Glutamatergic neuron (in vitro differentiated cells): ENCODE results near the gene KIF25. TPM values are rescaled to one million over a fixed set of nuclear protein-coding genes. Genes with fewer than 3 reads are reported as not detected.

Experiments used
- DNase-seq: peaks from one replicate; pipeline ENCODE4 v3.0.0; 2022
- H3K27ac Mint-ChIP-seq: one replicate; pipeline ENCODE4 v1.8.0; 2020; ENCODE audit warnings: mild to moderate bottlenecking, mixed read lengths, inconsistent platforms; ENCODE audit not compliant: unreplicated experiment
- H3K27me3 Mint-ChIP-seq: one replicate; pipeline ENCODE4 v1.8.0; 2020; ENCODE audit warnings: mild to moderate bottlenecking, moderate library complexity, mixed read lengths, inconsistent platforms; ENCODE audit not compliant: unreplicated experiment
- H3K36me3 Mint-ChIP-seq: one replicate; pipeline ENCODE4 v1.8.0; 2020; ENCODE audit warnings: mild to moderate bottlenecking, mixed read lengths, inconsistent platforms; ENCODE audit not compliant: unreplicated experiment
- H3K4me1 Mint-ChIP-seq: one replicate; pipeline ENCODE4 v1.8.0; 2020; ENCODE audit warnings: mild to moderate bottlenecking, low read depth, mixed read lengths, inconsistent platforms; ENCODE audit not compliant: unreplicated experiment
- H3K4me3 Mint-ChIP-seq: one replicate; pipeline ENCODE4 v1.8.0; 2020; ENCODE audit warnings: mild to moderate bottlenecking, mixed read lengths, inconsistent platforms; ENCODE audit not compliant: unreplicated experiment
- H3K9me3 Mint-ChIP-seq: one replicate; pipeline ENCODE4 v1.8.0; 2020; ENCODE audit warnings: mild to moderate bottlenecking, moderate library complexity, mixed read lengths, inconsistent platforms; ENCODE audit not compliant: unreplicated experiment
- total RNA-seq: library from RNA; stranded (reverse); fragmentation: NEBNext Ultra II Directional; extraction: Animal tissue kit (Norgen Biotek cat#: 25700); gene quantifications from one replicate; pipeline ENCODE4 v1.2.1, GENCODE V29; 2021; ENCODE audit not compliant: unreplicated experiment
- TF ChIP-seq, protein P1 (sequence below): fragments of 200-600 bp; sonication (generic); IDR thresholded peaks from one replicate; pipeline ENCODE4 v1.5.0; 2021; ENCODE audit not compliant: partially characterized antibody, unreplicated experiment

The KIF25 gene
- total RNA-seq, 1 donor from 2014 or later = not detected

GRCh38 chr6:168078175-168078942 is 80.9 kb downstream of the KIF25 start:
- no peak for DNase-seq
- H3K27ac Mint-ChIP-seq = no peak overlapping the region
- H3K4me1 Mint-ChIP-seq = peaks cover 1% of the 10 kb centered on the region
- no peaks in the 10 kb centered on the region for H3K36me3 Mint-ChIP-seq
- no peak overlapping the region for H3K4me3 Mint-ChIP-seq
- TF ChIP-seq, protein P1, sequence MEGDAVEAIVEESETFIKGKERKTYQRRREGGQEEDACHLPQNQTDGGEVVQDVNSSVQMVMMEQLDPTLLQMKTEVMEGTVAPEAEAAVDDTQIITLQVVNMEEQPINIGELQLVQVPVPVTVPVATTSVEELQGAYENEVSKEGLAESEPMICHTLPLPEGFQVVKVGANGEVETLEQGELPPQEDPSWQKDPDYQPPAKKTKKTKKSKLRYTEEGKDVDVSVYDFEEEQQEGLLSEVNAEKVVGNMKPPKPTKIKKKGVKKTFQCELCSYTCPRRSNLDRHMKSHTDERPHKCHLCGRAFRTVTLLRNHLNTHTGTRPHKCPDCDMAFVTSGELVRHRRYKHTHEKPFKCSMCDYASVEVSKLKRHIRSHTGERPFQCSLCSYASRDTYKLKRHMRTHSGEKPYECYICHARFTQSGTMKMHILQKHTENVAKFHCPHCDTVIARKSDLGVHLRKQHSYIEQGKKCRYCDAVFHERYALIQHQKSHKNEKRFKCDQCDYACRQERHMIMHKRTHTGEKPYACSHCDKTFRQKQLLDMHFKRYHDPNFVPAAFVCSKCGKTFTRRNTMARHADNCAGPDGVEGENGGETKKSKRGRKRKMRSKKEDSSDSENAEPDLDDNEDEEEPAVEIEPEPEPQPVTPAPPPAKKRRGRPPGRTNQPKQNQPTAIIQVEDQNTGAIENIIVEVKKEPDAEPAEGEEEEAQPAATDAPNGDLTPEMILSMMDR = no peak
- peaks cover 2% of the 10 kb centered on the region for H3K27me3 Mint-ChIP-seq
- peaks cover 5% of the 10 kb centered on the region for H3K9me3 Mint-ChIP-seq

GRCh38 chr6:168078943-168079405 is 81.5 kb downstream of the KIF25 start, which contains the start of gene FRMD1:
TSS of gene FRMD1 (minus strand) at chr6:168079212. CDS start at chr6:168079094, 118 bp downstream.
- peaks cover 6% of the 10 kb centered on the region for H3K9me3 Mint-ChIP-seq
- no peak within 1 kb of the TSS for H3K4me3 Mint-ChIP-seq
- H3K27me3 Mint-ChIP-seq = peaks cover 2% of the 10 kb centered on the region
- TF ChIP-seq, protein P1 = no peak
- H3K4me1 Mint-ChIP-seq = peaks cover 1% of the 10 kb centered on the region
- H3K36me3 Mint-ChIP-seq = no peaks in the 10 kb centered on the region
- no peak within 1 kb of the TSS for H3K27ac Mint-ChIP-seq
- no peak for DNase-seq

DNA sequence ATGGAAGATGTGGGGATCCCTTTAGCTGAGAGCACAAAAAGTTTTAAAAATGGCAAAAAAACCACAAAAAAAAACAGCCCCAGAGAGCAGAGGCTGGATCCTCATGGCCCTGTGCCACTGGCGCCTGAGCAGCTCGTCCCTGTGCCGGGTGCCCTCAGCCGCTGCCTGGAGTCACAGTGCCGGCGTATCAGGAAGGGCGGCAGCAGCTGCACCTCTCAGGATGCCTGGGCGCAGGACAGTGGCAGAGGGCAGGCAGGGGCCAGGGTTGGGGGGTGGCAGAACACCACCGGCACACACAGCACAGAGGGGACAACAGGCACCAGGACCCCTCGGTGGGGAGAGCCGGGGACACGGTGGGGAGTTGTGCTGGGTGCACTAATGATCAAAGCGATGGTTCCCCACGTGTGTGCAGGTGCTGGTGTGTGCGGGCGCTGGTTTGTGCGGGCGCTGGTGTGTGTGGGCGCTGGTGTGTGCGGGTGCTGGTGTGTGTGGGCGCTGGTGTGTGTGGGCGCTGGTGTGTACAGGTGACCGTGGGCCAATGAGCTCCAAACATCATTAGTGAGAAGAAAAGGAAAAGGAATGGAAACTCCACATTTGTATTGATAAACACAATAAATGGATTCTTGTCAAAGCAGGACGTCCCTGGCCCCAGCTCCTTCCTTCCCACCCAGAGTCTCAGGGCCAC is 83.1 kb downstream of the KIF25 start:
- no peaks in the 10 kb centered on the region for H3K36me3 Mint-ChIP-seq
- H3K4me3 Mint-ChIP-seq = no peak overlapping the region
- no peak overlapping the region for H3K27ac Mint-ChIP-seq
- TF ChIP-seq, protein P1 = no peak
- H3K27me3 Mint-ChIP-seq = peaks cover 2% of the 10 kb centered on the region
- peaks cover 1% of the 10 kb centered on the region for H3K4me1 Mint-ChIP-seq
- no peak for DNase-seq
- H3K9me3 Mint-ChIP-seq = peaks cover 9% of the 10 kb centered on the region

GRCh38 chr6:168081858-168082546 is 84.5 kb downstream of the KIF25 start:
- TF ChIP-seq, protein P1 = no peak
- DNase-seq = no peak
- no peak overlapping the region for H3K27ac Mint-ChIP-seq
- H3K4me3 Mint-ChIP-seq = no peak overlapping the region
- peaks cover 4% of the 10 kb centered on the region for H3K27me3 Mint-ChIP-seq
- H3K4me1 Mint-ChIP-seq = peaks cover 1% of the 10 kb centered on the region
- no peaks in the 10 kb centered on the region for H3K36me3 Mint-ChIP-seq
- peaks cover 9% of the 10 kb centered on the region for H3K9me3 Mint-ChIP-seq
